Activated CD4-positive, alpha-beta T cell treated with anti-CD3 and anti-CD28 coated beads for 1 hour (primary cell): Measurements from ENCODE around the gene LPIN1.
"Not testable (repeated sequence)": the region's sequence is repeated elsewhere in the genome, so short reads cannot be mapped to it uniquely, and the experiment has no call there.

Source experiments
- DNase-seq: peaks from one replicate; pipeline ENCODE4 v3.0.0-alpha.2; 2020

The LPIN1 gene

DNA sequence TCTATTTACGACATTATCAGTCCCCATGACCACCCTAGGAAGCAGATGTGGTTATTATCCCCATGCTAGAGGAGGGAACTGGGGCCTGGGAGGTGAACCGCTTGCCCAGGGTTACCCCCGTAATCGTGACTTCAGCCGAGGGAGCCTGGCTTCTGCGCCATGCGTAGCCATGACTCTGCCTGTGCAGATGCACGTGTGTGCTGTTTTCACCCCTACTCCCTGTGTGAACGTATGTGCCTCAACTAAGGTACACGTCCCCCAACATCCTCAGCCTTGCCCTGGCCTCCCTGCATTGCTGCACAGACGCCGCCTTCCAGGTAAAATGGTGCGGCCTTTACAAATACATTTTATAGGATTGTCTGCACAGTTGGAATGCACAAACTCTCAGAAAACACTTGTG, 40.2 kb downstream of the LPIN1 start:
- DNase-seq = no peak

GRCh38 chr2:11787991-11788390, 41.6 kb downstream of the LPIN1 start:
- DNase-seq = no peak

- no peak for DNase-seq
These were observed 42.2 kb downstream of the LPIN1 start for GRCh38 chr2:11788461-11789124.

GRCh38 chr2:11789243-11789642, 42.8 kb downstream of the LPIN1 start:
- DNase-seq = no peak

DNA sequence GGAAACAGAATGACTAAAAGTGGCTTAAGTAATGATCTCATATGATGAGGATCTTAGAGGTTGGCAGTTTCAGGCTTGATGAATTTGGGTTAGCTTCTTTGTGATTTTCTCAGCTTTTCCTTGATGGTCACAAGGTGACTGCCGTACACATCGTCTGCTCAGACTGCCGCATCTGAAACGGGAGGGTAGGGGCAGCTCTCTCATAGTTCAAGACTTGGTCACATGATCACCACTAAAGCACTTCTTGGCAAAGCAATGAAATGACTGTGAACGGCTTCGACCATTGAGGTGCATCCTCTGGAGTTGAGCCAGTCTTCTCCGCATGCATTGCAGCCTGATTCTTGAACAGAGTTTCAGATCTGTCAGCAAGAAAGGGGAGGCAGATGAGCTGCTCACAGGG, 43.8 kb downstream of the LPIN1 start:
- DNase-seq = no peak

GRCh38 chr2:11795590-11795989, 49.2 kb downstream of the LPIN1 start:
- DNase-seq = no peak

GRCh38 chr2:11796190-11797171, 50.0 kb downstream of the LPIN1 start:
- DNase-seq = no peak

DNA sequence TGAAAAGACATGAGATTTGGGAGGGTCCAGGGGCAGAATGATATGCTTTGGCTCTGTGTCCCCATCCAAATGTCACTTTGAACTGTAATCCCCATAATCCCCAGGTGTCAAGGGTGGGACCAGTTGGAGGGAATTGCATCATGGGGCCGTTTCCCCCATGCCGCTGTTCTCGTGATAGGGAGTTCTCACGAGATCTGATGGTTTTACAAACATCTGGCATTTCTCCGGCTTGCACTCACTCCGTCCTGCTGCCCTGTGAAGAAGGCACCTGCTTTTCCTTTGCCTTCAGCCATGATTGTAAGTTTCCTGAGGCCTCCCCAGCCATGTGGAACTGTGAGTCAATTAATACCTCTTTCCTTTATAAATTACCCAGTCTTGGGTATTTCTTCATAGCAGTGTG, 51.4 kb downstream of the LPIN1 start:
- no peak for DNase-seq

DNA sequence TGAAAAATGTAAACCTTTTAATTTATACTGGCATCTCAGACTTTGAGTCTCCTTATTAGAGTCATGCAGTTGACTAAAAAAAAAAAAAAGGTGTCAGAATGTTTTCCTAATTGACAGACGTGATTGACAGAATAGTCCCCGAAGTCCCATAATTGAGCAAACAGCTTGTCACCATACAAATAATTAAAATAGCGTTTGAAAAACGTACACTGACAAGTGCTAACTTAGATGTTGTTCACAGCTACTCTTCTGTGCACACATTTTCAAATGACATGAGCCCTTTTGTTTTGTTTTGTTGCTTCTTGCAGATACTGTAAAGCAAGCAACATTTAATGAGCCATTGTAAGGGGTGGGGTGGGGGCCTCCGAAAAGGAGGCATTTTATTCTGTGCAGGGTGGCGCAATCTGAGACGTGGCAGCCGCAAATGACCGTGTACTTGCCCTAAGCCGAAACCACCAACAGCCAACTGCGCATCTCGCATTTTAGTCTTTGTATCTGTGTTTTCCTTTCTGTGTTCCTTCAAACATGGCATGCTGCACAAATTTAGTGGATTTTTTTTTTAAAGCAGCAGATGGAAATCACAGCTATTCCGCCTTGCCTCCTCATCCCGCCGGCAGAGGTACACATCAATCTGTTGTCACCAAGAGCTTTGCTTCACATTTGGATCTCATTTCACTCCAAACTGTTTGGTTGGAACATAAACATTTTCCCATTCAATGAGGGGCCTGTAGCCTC, 52.4 kb downstream of the LPIN1 start:
- DNase-seq = no peak

DNA sequence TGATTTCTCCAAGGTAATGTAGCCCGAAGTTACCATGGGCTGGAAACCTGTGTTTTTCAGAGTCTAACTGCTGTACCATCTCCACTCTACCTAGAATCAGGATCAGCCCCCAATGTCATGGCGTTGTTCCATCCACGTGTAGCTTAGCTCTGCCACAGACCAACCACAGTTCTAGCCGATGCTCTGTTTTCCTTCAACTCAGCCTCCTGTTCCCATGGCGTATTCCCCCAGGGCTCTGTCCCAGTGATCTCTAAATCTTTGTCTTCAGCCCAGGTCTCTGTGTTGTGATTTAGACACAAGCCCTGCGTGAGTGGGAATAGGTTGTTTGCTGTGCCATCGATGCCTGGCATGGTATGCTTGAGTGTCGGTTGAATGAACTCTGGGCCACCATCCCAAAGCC, 53.4 kb downstream of the LPIN1 start:
- DNase-seq = no peak

DNA sequence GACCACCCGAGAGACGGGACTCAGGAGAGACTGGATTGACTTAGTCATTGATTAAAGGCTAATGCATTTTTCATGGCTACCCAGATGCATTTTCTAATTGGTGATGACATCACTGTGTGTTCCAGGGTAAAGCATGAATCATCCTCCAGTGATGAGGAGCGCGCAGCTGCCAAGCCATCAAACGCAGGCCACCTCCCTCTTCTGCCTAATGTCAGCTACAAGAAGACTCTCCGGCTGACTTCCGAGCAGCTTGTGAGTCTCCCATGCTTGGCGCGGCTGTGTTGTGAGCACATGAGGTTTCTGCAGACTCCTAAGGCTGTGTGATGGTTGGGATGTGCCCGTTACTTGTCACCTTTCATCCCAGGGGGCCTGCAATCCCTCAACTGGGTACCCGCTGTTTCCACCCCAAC, 56.4 kb downstream of the LPIN1 start:
- no peak for DNase-seq

DNA sequence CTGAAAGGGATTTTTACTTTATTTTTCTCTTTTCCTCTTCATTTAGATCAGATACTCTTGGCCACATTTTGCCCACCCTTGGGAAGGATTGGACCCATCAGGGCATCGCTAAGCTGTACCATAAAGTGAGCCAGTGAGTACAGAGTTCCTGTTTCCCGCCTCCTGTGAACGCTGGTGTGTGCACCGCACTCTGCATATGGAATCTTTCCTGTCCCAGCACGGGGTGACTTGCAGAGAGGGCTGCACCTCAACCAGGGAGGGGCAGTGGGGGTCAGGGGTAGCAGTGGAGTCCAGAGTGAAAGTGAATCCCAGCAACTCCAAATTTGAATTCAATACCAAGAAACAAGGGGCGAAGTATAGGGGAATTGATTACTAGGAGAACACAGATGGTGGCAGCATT, 58.6 kb downstream of the LPIN1 start:
- no peak for DNase-seq

DNA sequence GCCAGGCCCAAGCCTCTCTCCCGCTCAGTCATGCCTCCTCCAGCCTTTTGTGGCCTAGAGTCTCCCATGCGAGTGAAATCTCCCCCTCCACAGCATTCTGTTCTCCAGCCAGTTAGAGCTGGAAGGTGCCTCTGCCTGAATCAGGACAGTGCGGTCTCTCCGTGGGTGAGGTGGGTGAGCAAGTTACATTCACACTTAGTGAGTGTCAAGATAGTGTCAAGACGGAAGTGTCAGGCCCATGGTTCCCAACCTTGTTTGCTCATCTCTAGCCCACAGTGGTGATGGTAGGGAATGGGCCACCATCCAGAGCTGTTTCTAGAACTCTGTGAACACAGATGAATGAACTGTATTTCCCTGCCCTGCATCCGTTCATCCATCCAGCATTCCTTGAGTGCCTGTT, 59.5 kb downstream of the LPIN1 start:
- no peak for DNase-seq

DNA sequence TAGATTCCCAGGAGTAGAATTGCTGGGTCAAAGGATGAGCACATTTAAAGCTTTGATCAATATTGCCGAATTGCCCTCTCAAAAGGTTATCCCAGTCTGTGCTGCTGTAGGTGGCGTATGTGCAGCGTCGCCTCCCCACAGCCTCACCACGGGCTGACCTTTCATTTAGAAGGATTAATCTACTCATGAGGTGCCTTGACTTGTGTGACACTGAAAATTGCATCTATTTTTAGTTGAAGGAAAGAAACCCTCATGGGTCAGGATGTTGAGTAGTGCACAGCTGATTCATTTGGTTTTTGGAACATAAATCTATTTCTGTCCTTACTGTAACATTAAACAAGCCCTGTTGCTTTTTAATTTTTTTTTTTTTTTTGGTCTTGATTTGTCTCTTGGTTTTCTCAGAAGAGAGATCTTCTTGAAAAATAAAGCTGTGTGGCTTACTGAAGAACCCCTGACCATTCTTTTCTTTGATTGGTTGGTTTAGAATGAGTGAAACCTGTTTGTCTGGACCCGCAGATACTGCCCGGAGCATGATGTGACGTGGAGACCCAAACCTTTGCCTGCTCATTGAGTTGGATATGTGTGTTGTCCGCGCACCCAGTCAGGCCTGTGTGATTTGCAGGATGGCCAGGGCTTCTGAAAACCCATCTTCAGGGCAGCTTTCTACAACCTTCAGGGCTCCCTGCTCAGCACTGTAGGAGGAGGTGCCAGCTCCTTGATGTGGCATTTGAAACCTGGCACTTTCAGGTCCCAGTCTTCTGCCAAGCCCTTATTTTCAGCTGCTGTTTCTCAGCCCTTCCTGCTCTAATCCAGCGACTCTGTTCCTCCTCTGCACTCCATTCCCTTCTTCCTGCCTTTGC, 61.0 kb downstream of the LPIN1 start:
- DNase-seq = no peak

DNA sequence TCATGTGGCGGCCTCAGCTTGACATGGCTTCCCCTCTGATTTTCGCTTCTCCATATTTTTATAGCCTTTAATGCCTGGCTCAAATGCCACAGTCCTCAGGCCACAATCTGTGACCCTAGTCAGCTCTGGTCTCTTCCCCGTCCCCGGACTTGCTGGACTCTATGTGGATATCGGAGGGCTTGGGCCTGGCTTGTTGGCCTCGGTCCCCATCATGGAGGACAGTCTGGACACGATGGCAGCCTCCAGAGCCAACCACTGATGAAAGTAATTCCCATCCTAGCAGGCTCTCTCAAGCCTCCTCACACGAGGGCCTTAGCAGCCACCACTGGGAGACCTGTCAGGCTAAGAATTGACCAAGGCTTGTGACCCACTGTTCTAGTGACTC, 61.6 kb downstream of the LPIN1 start:
- no peak for DNase-seq

GRCh38 chr2:11809586-11810236, 63.3 kb downstream of the LPIN1 start:
- no peak for DNase-seq

GRCh38 chr2:11810237-11810977, 64.0 kb downstream of the LPIN1 start:
- DNase-seq = no peak

- no peak for DNase-seq
These were observed 64.7 kb downstream of the LPIN1 start for GRCh38 chr2:11811036-11811654.

DNA sequence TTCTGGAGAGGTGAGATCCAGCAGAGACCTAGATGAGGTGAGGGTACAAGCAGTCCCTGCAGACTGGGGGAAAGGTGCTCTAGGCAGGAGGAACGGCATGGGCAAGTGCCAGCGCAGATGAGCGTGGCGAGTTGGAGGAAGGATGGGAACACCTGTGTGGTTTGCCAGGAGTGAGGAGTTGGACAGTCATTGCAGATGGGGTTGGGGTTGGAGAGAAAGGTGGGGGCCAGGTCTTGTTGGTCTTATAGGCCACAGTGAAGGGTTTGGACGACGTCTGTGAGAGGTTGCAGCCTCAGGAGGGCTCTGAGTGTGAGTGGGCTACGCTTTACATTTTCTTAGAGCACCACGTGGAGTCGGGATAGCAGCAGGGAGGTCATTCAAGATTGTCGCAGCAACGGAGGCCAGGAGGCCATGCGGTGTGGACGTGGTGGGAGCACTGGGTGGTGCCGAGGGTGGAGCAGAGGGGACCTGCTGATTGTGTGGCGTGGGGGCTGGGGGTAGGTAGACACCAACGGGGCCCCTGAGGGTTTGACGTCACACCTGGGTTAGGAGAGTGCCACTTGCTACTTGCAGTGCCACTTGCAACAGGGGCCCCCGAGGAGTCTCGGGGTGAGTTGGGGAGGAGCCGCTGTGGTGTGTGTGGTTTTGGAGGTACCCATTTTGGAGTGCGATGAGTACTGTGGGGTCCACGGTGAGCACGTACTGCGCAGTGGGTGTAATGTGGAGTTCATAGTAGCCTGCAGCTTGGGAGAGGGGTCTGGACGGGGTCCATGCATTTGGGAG, 66.2 kb downstream of the LPIN1 start:
- no peak for DNase-seq

GRCh38 chr2:11813345-11813744, 66.9 kb downstream of the LPIN1 start:
- not testable (repeated sequence) for DNase-seq
